NCI-H2081 (cell line): ENCODE results near the gene LRP1B.
"Not testable (repeated sequence)": the region's sequence is repeated elsewhere in the genome, so short reads cannot be mapped to it uniquely, and the experiment has no call there.

ENCODE experiments used
- DNase-seq, 2 experiments: peaks; one replicate each; lab custom pipeline; 2025; lab: John Stamatoyannopoulos, UW

The LRP1B gene

DNA sequence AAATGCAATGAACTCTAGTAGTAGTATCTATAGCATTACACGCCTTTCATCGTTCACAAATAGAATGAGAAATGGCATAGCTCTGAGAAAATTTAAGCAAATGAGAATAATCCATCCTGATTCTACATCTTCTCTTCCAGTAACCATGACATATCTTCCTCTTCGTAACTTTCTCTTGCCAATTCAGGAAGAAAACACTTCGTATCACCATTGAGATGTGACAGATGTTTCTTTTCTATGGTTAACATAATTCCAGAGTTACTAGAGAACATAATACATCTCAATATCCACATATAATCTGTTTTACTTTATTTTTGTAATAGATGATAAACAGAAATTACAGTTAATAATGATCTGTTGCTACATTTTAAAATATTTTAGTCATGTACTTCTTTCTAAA lies 1527.4 kb downstream of the LRP1B start:
- DNase-seq: no peak

GRCh38 chr2:140601801-140602200 lies 1529.0 kb downstream of the LRP1B start:
- DNase-seq: no peak

DNA sequence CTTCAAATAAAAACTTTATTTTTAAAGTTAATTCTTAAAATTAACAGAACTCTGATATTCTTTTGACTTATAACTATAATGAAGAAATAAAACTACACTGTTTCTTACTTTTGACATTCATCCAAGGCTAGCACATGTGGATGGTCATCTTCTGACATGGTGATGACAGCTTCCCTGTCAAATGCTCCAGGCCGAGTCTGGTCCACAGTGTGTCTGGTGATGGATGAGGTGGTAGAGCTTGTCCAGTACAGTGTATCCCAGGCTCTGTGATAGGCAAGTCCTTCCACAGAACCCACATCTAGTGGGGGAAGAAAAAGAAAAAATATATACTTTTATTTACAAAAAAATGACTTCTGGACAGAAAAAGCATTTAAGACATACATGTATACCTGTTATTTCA lies 1529.5 kb downstream of the LRP1B start:
- DNase-seq: no peak

DNA sequence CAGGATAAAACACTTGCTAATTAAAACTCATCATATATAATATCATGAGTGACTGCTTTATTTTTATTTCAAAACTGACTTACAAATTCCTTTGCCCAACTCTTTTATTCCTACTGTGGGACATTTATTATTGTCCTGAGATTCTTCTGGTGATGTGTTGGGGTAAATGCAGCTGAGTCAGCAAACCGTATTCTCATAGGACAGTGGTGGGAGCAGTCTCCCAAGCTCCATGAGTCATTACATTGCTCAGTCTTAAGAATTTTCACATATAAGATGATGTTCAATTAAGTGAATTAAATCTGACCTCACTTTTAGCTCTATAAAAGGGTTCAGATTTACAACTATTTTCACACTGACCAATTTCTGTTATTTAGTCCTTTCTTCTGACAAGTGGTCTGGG lies 1530.7 kb downstream of the LRP1B start:
- no peak for DNase-seq

- no peak for DNase-seq
Measured at GRCh38 chr2:140597836-140598235, 1533.0 kb downstream of the LRP1B start.

DNA sequence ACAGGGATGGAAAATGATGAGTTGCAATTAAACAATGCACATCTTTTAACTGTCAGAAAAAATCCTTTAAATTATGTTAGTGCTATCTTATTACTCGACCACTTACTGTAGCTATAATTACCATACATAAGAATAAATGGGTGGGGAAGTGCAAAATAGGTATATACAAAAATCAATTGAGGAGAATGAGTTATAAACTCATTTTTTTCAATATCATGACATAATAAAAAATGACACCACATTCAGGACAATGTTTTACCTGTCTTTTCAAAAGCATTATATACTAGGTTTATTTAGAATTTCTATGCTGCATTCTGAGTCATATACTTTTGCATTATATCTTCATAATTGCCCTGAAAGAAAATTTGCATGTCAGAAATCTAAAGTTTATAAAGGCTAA lies 1533.6 kb downstream of the LRP1B start:
- no peak for DNase-seq

- no peak for DNase-seq
Measured at GRCh38 chr2:140596447-140596846, 1534.4 kb downstream of the LRP1B start.

DNA sequence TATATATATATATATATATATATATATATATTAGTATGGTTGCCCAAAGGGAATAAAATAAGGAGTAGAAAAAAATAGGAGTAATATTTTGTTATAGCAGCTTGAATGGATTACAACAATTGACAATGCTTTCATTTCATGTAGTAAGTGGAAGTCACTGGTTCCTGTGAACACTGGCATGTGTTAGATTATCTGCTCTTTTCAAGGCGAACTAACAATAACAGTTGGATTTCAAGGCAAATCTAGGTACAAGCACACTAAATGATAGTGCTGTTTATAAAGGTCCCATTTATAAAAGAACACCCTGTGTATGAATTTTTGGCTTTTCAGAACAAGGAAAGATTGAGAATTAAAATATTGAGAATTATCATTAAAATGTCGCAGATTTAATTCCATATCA lies 1535.7 kb downstream of the LRP1B start:
- no peak for DNase-seq

DNA sequence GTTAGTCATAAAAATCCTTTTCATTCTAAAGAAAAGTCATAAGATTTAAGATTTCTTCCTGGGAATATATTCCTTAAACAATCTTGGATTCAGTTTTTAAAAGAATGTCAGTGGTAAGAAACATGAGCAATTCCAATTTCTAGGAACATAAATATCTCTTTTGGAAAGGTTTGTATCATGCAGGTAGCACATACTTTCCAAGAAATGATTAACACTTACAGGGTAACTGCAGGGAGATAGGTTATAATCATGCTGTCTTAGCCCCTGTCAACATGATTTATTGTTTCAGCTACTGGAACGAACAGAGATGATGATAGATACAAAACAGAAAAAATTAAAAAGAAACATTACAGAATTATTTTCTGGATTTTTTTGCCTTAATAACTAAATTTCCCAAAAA lies 1537.7 kb downstream of the LRP1B start:
- no peak for DNase-seq

GRCh38 chr2:140589696-140590095 lies 1541.1 kb downstream of the LRP1B start:
- no peak for DNase-seq

GRCh38 chr2:140589273-140589672 lies 1541.5 kb downstream of the LRP1B start:
- no peak for DNase-seq

- peak in 1 of 2 experiments; percentile 35 for DNase-seq
Measured at GRCh38 chr2:140586379-140586778, 1544.4 kb downstream of the LRP1B start.

- no peak for DNase-seq
Measured at GRCh38 chr2:140585016-140585415, 1545.8 kb downstream of the LRP1B start.

DNA sequence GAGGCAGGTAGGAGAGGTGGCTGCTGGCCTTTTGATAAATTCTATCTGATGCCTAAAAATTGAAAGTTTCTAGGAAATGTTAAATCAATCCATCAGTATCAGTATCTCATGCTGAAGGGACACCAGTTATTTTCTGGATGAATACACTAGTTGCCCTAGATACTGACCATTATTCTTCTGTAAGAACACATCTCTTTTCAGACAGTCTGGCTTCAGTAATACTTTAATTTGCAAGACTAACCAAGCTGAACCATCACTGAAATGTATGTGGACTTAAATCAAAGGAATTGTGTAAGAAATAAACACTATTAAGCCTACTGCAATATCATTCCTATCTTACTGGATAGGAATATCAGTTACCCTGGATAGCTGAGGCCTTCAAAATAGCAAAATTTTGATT lies 1546.3 kb downstream of the LRP1B start:
- no peak for DNase-seq

GRCh38 chr2:140580532-140581151 lies 1550.2 kb downstream of the LRP1B start:
- no peak for DNase-seq

DNA sequence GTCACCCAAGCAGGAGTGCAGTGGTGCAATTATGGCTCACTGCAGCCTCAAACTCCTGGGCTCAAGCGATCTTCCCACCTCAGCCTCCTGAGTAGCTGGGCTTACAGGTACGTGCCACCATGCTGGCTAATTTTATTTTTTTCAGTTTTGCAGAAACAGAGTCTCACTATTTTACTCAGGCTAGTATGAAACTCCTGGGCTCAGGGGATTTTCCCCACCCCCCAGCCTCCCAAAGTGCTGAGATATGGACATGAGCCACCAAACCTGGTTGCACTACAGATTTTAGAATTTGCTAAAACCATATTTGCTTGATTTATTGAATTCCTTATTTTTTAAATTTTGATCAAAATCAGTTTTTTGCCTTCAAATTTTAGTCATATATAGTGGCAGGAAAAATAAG lies 1553.4 kb downstream of the LRP1B start:
- no peak for DNase-seq

- no peak for DNase-seq
Measured at GRCh38 chr2:140567734-140568133, 1563.1 kb downstream of the LRP1B start.

DNA sequence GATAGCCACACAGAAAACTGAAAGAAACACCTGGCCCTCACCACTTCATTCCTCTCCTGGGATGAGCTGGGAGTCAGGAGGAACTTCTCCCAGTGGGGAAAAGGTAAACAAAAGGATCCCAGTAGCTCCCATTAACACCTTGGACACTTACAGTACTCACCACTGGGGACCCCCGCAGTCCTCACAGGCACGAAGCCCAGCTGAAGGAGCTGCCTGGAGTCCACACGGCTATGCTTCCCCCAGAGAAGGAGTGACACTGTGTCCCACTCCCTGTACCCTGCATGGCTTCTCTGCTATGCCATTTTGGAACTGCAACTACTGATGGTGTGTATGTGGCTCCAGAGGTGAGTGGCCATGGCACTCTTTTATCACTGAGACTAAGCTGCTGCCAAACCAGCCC lies 1565.1 kb downstream of the LRP1B start:
- no peak for DNase-seq

- DNase-seq: no peak
Measured at GRCh38 chr2:140555701-140556100, 1575.1 kb downstream of the LRP1B start.

DNA sequence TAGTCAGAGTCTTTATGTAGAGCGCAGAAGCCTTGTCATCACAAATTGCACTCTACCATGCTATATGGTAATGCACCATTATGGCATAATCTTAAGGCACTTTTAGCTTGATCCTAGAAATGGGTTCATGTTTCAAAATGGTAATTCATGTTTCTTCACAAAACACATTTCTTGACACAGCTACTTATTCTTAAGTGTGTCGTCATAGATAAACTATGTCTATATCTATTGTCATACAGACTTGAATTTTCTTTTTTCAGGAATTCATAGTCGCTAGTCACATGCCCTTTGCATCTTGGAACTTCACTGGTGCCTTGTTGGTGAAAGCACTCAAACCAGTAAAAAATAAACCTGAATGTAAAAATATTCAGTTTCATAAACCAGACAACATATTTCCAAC lies 1578.2 kb downstream of the LRP1B start:
- no peak for DNase-seq

GRCh38 chr2:140551287-140551686 lies 1579.5 kb downstream of the LRP1B start:
- no peak for DNase-seq

DNA sequence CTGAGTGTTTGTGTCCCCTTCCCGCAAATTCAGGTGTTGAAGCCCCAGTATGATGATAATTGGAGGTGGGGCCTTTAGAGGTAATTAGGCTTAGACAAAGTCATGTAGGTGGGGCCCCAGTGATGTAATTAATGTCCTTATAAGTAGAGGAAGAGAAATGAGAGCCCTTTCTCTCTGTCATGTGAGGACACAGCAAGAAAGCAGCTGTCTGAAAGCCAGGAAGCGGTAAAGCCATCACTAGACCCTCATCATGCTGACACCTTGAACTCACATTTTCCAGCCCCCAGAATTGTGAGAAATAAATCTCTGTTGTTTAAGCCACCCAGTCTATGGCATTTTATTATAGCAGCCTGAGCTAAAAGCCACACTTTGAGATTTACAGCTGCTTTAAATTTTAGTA lies 1580.0 kb downstream of the LRP1B start:
- no peak for DNase-seq

DNA sequence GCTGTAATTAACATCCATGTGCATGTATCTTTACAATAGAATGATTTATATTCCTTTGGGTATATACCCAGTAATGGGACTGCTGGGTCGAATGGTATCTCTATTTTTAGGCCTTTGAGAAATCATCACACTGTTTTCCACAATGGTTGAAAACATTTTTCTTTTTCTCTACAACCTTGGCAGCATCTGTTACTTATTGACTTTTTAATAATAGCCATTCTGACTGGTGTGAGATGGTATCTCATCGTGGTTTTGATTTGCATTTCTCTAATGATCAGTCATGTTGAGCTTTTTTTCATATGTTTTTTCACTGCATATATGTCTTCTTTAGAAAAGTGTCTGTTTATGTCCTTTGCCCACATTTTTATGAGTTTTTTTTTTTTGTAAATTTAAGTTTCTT lies 1586.0 kb downstream of the LRP1B start:
- not testable (repeated sequence) for DNase-seq

- no peak for DNase-seq
Measured at GRCh38 chr2:140542627-140543026, 1588.2 kb downstream of the LRP1B start.
